T-helper 17 cell (primary cell): ENCODE measurements around the gene KHDC3L. TPM values are rescaled to one million over a fixed set of nuclear protein-coding genes. Genes with fewer than 3 reads are reported as not detected.

Experiments used
- total RNA-seq, 4 donors: library from RNA in 2 of 4; stranded (reverse) in 2 of 4; gene quantifications; one replicate each; pipeline ENCODE4 v1.2.3 and lab custom pipeline; 2022 to 2026

The KHDC3L gene
- total RNA-seq, 2 donors from 2014 or later: not detected

Other genes starting within 250 kb of the KHDC3L start
- gene KHDC1L, start 137.2 kb upstream of the KHDC3L start, total RNA-seq: not detected
- gene KHDC1, start 99.5 kb upstream of the KHDC3L start, total RNA-seq: 1 to 10 TPM in 1 of 2 donors, under 1 TPM in 1; 0.52 to 3.1 TPM
- gene DPPA5, start 8.4 kb upstream of the KHDC3L start, total RNA-seq: not detected
- gene OOEP, start 7.2 kb downstream of the KHDC3L start, total RNA-seq: under 1 TPM in 1 of 2 donors, not detected in 1; 0.40 TPM
- gene DDX43, start 32.2 kb downstream of the KHDC3L start, total RNA-seq: 1 to 10 TPM; 1.2 to 2.0 TPM
- 10 to 100 TPM; 18.9 to 21.4 TPM for gene CGAS, start 89.6 kb downstream of the KHDC3L start, total RNA-seq
- gene MTO1, start 99.1 kb downstream of the KHDC3L start, total RNA-seq: 10 to 100 TPM; 37.1 to 47.4 TPM
- gene EEF1A1, start 158.4 kb downstream of the KHDC3L start, total RNA-seq: over 10,000 TPM; 15,315 to 15,954 TPM